ENCODE results near the gene NOXO1. TPM values are rescaled to one million over a fixed set of nuclear protein-coding genes. Genes with fewer than 3 reads are reported as not detected.

Gene NOXO1
- total RNA-seq, 1 donor from 2014 or later = 0.63 TPM

- Mint-ChIP-seq H3K4me1 (ENCODE audit: unreplicated experiment) (peaks cover 19% of the 10 kb centered on the region), H3K36me3 (no peaks in the 10 kb centered on the region), H3K4me3 (peak overlapping the region; percentile 87), H3K27ac (peak overlapping the region; percentile 50), H3K9me3 (no peaks in the 10 kb centered on the region), H3K27me3 (peaks cover 22% of the 10 kb centered on the region)
- no peak for DNase-seq (ENCODE audit: extremely low spot score, unreplicated experiment)
- no peak for TF ChIP-seq CTCF (conservative IDR thresholded peaks at IDR 0.05)
Observed at GRCh38 chr16:2027024-2028010, 46.0 kb upstream of the NOXO1 start.

- peaks cover 27% of the 10 kb centered on the region for H3K27me3 Mint-ChIP-seq
- no peaks in the 10 kb centered on the region for H3K9me3 Mint-ChIP-seq
- DNase-seq (ENCODE audit: extremely low spot score, unreplicated experiment) = no peak
- TF ChIP-seq CTCF (conservative IDR thresholded peaks at IDR 0.05) = no peak
- H3K4me3 Mint-ChIP-seq = peak within 1 kb of the TSS; percentile 87
- no peaks in the 10 kb centered on the region for H3K36me3 Mint-ChIP-seq
- H3K27ac Mint-ChIP-seq = peak within 1 kb of the TSS; percentile 50
- peaks cover 19% of the 10 kb centered on the region for H3K4me1 Mint-ChIP-seq (ENCODE audit: unreplicated experiment)
Observed at GRCh38 chr16:2026461-2027023, 45.3 kb upstream of the NOXO1 start, which contains the start of gene NHERF2. NHERF2 (plus strand) TSS chr16:2026902; CDS start chr16:2027006, 104 bp downstream.

GRCh38 chr16:2025878-2026460, 44.7 kb upstream of the NOXO1 start:
- no peaks in the 10 kb centered on the region for H3K9me3 Mint-ChIP-seq
- TF ChIP-seq CTCF (conservative IDR thresholded peaks at IDR 0.05) = no peak
- H3K4me3 Mint-ChIP-seq = peak overlapping the region; percentile 80
- H3K27me3 Mint-ChIP-seq = peaks cover 32% of the 10 kb centered on the region
- no peak for DNase-seq (ENCODE audit: extremely low spot score, unreplicated experiment)
- peaks cover 19% of the 10 kb centered on the region for H3K4me1 Mint-ChIP-seq (ENCODE audit: unreplicated experiment)
- no peaks in the 10 kb centered on the region for H3K36me3 Mint-ChIP-seq
- peak overlapping the region; percentile 31 for H3K27ac Mint-ChIP-seq

GRCh38 chr16:2025251-2025650, 44.0 kb upstream of the NOXO1 start:
- peaks cover 39% of the 10 kb centered on the region for H3K27me3 Mint-ChIP-seq
- no peak for DNase-seq (ENCODE audit: extremely low spot score, unreplicated experiment)
- no peaks in the 10 kb centered on the region for H3K36me3 Mint-ChIP-seq
- H3K9me3 Mint-ChIP-seq = no peaks in the 10 kb centered on the region
- H3K27ac Mint-ChIP-seq = no peak overlapping the region
- peaks cover 19% of the 10 kb centered on the region for H3K4me1 Mint-ChIP-seq (ENCODE audit: unreplicated experiment)
- H3K4me3 Mint-ChIP-seq = peak overlapping the region; percentile 80
- no peak for TF ChIP-seq CTCF (conservative IDR thresholded peaks at IDR 0.05)

- H3K27ac Mint-ChIP-seq = no peak overlapping the region
- no peaks in the 10 kb centered on the region for H3K36me3 Mint-ChIP-seq
- H3K27me3 Mint-ChIP-seq = peaks cover 43% of the 10 kb centered on the region
- no peak for TF ChIP-seq CTCF (conservative IDR thresholded peaks at IDR 0.05)
- no peak for DNase-seq (ENCODE audit: extremely low spot score, unreplicated experiment)
- peak overlapping the region; percentile 53 for H3K4me3 Mint-ChIP-seq
- H3K4me1 Mint-ChIP-seq (ENCODE audit: unreplicated experiment) = peaks cover 19% of the 10 kb centered on the region
- H3K9me3 Mint-ChIP-seq = no peaks in the 10 kb centered on the region
Observed at GRCh38 chr16:2024032-2024420, 42.8 kb upstream of the NOXO1 start.
